EH (cell line): Measurements from ENCODE around the gene ARHGAP15.

Source experiments
- DNase-seq: peaks from one replicate; pipeline ENCODE4 v3.0.0-alpha.2; 2015; ENCODE audit warnings: low read depth

Gene ARHGAP15

GRCh38 chr2:143582046-143582747 lies 453.0 kb downstream of the ARHGAP15 start:
- DNase-seq: peak; percentile 69

- DNase-seq: peak; percentile 66
Observed at GRCh38 chr2:143584936-143585335, 455.7 kb downstream of the ARHGAP15 start.

GRCh38 chr2:143586119-143586518 lies 456.9 kb downstream of the ARHGAP15 start:
- no peak for DNase-seq

- DNase-seq: no peak
Observed at GRCh38 chr2:143588746-143589145, 459.5 kb downstream of the ARHGAP15 start.

- no peak for DNase-seq
Observed at GRCh38 chr2:143594161-143594560, 464.9 kb downstream of the ARHGAP15 start.

GRCh38 chr2:143594745-143595144 lies 465.5 kb downstream of the ARHGAP15 start:
- no peak for DNase-seq

- peak; percentile 68 for DNase-seq
Observed at GRCh38 chr2:143600116-143600515, 470.9 kb downstream of the ARHGAP15 start.

GRCh38 chr2:143601828-143602227 lies 472.6 kb downstream of the ARHGAP15 start:
- DNase-seq: no peak

- no peak for DNase-seq
Observed at GRCh38 chr2:143603035-143603655, 473.9 kb downstream of the ARHGAP15 start.

GRCh38 chr2:143603846-143604565 lies 474.8 kb downstream of the ARHGAP15 start:
- no peak for DNase-seq

GRCh38 chr2:143604566-143604959 lies 475.3 kb downstream of the ARHGAP15 start:
- no peak for DNase-seq

- DNase-seq: peak; percentile 33
Observed at GRCh38 chr2:143607231-143608062, 478.2 kb downstream of the ARHGAP15 start.

GRCh38 chr2:143608063-143608423 lies 478.8 kb downstream of the ARHGAP15 start:
- no peak for DNase-seq

GRCh38 chr2:143608758-143609157 lies 479.5 kb downstream of the ARHGAP15 start:
- no peak for DNase-seq

- DNase-seq: no peak
Observed at GRCh38 chr2:143611336-143611735, 482.1 kb downstream of the ARHGAP15 start.

GRCh38 chr2:143615562-143615961 lies 486.3 kb downstream of the ARHGAP15 start:
- DNase-seq: no peak

- no peak for DNase-seq
Observed at GRCh38 chr2:143616452-143616851, 487.2 kb downstream of the ARHGAP15 start.

- no peak for DNase-seq
Observed at GRCh38 chr2:143617803-143618415, 488.7 kb downstream of the ARHGAP15 start.

GRCh38 chr2:143622106-143622505 lies 492.9 kb downstream of the ARHGAP15 start:
- DNase-seq: no peak

GRCh38 chr2:143623231-143623908 lies 494.2 kb downstream of the ARHGAP15 start:
- no peak for DNase-seq

- DNase-seq: no peak
Observed at GRCh38 chr2:143623909-143624260, 494.7 kb downstream of the ARHGAP15 start.
